ENCODE data around the gene CAMKV. TPM values are rescaled to one million over a fixed set of nuclear protein-coding genes. Genes with fewer than 3 reads are reported as not detected.

Gene CAMKV
- total and polyA plus RNA-seq, 3 experiments from 2014 or later = 0.44 to 0.77 TPM; not detected in 1

DNA sequence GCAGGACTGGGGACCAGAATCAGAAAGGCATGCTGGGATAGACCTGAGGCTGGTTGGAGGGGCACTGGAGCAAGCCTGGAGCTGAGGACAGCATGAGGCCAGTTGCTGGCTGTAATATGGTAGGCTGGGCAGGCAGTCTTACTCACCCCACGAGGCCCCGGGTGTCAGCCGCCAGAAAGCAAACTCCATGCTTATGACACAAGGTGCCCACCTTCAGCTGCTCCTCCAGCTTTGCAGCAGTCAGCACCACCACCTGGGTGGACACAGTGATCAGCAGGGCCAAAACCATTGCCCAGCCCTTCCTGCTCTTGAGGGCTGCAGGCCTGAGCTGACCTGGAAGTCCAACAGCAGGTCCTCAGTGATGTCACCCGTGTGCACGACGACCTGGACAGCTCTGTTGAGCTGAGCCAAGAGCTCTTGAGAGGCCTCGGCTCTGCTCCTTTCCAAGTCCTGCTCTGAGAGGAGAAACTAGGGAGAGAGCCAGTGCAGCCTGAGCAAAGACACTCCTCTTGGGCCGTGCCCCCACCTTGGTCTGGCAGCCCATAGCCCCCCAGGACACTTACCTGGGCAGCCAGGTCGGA, 56.7 kb downstream of the CAMKV start:
- peak overlapping the region; percentile 96 to 98 (median 98) for H3K4me3 Mint-ChIP-seq
- Histone ChIP-seq H3K27me3 (ENCODE audit: insufficient read depth, low read length, poor library complexity, severe bottlenecking) (no peaks in the 10 kb centered on the region), H3K4me3 (ENCODE audit: low read length) (peak overlapping the region; percentile 75), H3K4me1 (ENCODE audit: insufficient read depth, low read length) (peaks cover 34% of the 10 kb centered on the region), H3K9me3 (ENCODE audit: low read length) (no peaks in the 10 kb centered on the region), H3K27ac (ENCODE audit: low read depth, low read length) (peak overlapping the region; percentile 63), H3K36me3 (ENCODE audit: insufficient read depth, low read length) (peaks cover 18% of the 10 kb centered on the region)
- ChIA-PET CTCF (interaction anchor here (0.7 to 5.2 kb wide), 5 partner anchors 8 to 209 kb away, joined by 3 to 35 read pairs (median 4); partner anchors contain the start of gene INKA1), POLR2A (interaction anchor here (1.2 to 2.3 kb wide), 3 partner anchors 8 to 127 kb away, joined by 3 to 33 read pairs (median 4); partner anchors contain the start of genes INKA1 and RBM6)
- no peak for DNase-seq
- H3K27me3 Mint-ChIP-seq = no peaks in the 10 kb centered on the region
- peaks cover 31 to 53% (median 39%) of the 10 kb centered on the region in 3 donors for H3K4me1 Mint-ChIP-seq
- peak overlapping the region; percentile 94 to 99 (median 99) for H3K27ac Mint-ChIP-seq
- peaks cover 3 to 50% (median 3%) of the 10 kb centered on the region in 3 donors for H3K36me3 Mint-ChIP-seq
- H3K9me3 Mint-ChIP-seq = no peaks in the 10 kb centered on the region

Other genes with a start within 250 kb of the CAMKV start
- 100 to 1,000 TPM; 190 to 194 TPM for gene APEH, start 195.6 kb downstream of the CAMKV start, total RNA-seq
- 119 TPM for gene APEH, start 195.6 kb downstream of the CAMKV start, polyA plus RNA-seq
- gene MST1, start 180.4 kb downstream of the CAMKV start, total RNA-seq = 1 to 10 TPM; 6.0 to 8.5 TPM
- gene MST1, start 180.4 kb downstream of the CAMKV start, polyA plus RNA-seq = 0.31 TPM
- 10 to 100 TPM; 38.8 to 43.7 TPM for gene RNF123, start 180.3 kb downstream of the CAMKV start, total RNA-seq
- gene RNF123, start 180.3 kb downstream of the CAMKV start, polyA plus RNA-seq = 20.7 TPM
- gene AMIGO3, start 150.2 kb downstream of the CAMKV start, total RNA-seq = under 1 TPM; 0.15 to 0.31 TPM
- gene AMIGO3, start 150.2 kb downstream of the CAMKV start, polyA plus RNA-seq = 1.5 TPM
- 10 to 100 TPM; 52.6 to 53.8 TPM for gene GMPPB, start 146.0 kb downstream of the CAMKV start, total RNA-seq
- gene GMPPB, start 146.0 kb downstream of the CAMKV start, polyA plus RNA-seq = 24.6 TPM
- 10 to 100 TPM; 37.1 to 47.5 TPM for gene IP6K1, start 83.4 kb downstream of the CAMKV start, total RNA-seq
- gene IP6K1, start 83.4 kb downstream of the CAMKV start, polyA plus RNA-seq = 26.1 TPM
- gene CDHR4, start 70.0 kb downstream of the CAMKV start, total RNA-seq = not detected
- not detected for gene CDHR4, start 70.0 kb downstream of the CAMKV start, polyA plus RNA-seq
- 1 to 10 TPM; 1.1 to 1.7 TPM for gene INKA1, start 66.6 kb downstream of the CAMKV start, total RNA-seq
- 1.1 TPM for gene INKA1, start 66.6 kb downstream of the CAMKV start, polyA plus RNA-seq
- gene UBA7, start 56.0 kb downstream of the CAMKV start, total RNA-seq = 10 to 100 TPM; 57.8 to 58.3 TPM
- gene UBA7, start 56.0 kb downstream of the CAMKV start, polyA plus RNA-seq = 40.7 TPM
- 10 to 100 TPM; 21.9 to 22.9 TPM for gene TRAIP, start 13.3 kb downstream of the CAMKV start, total RNA-seq
- gene TRAIP, start 13.3 kb downstream of the CAMKV start, polyA plus RNA-seq = 1.9 TPM
- gene MST1R, start 34.0 kb upstream of the CAMKV start, total RNA-seq = 1 to 10 TPM in 1 of 2 experiments, under 1 TPM in 1; 0.83 to 1.2 TPM
- not detected for gene MST1R, start 34.0 kb upstream of the CAMKV start, polyA plus RNA-seq
- gene MON1A, start 59.9 kb upstream of the CAMKV start, total RNA-seq = 10 to 100 TPM; 17.9 to 18.1 TPM
- gene MON1A, start 59.9 kb upstream of the CAMKV start, polyA plus RNA-seq = 22.4 TPM
- 10 to 100 TPM; 71.6 to 75.8 TPM for gene RBM6, start 70.2 kb upstream of the CAMKV start, total RNA-seq
- 53.2 TPM for gene RBM6, start 70.2 kb upstream of the CAMKV start, polyA plus RNA-seq
- gene RBM5, start 219.0 kb upstream of the CAMKV start, total RNA-seq = 100 to 1,000 TPM; 127 to 136 TPM
- gene RBM5, start 219.0 kb upstream of the CAMKV start, polyA plus RNA-seq = 36.9 TPM

Data from CD8-positive, alpha-beta memory T cell (primary cell).